Body of pancreas (tissue), 4 donors: Measurements from ENCODE around the gene IL17RE.

ENCODE experiments used
- CTCF ChIP-seq, 7 experiments: fragments of 450-650 bp in 4 of 7; fragments of 200-600 bp in 3 of 7; sonication (generic) in 3 of 7; IDR thresholded peaks; one replicate each; pipeline ENCODE4 v1.5.1; 2016 to 2019; ENCODE audit warnings: antibody characterized with exemption in 7 of 7
- POLR2A ChIP-seq, 3 donors: fragments of 450-650 bp; IDR thresholded peaks; one replicate each; pipeline ENCODE4 v1.6.1; 2016; ENCODE audit warnings: antibody characterized with exemption in 3 of 3, mild to moderate bottlenecking in 2 of 3

- no peak for TF ChIP-seq CTCF (IDR thresholded peaks at IDR 0.05)
- no peak for TF ChIP-seq POLR2A (IDR thresholded peaks at IDR 0.05)
Measured at GRCh38 chr3:9869955-9870354, 32.7 kb upstream of the IL17RE start.
